Measurements from ENCODE around the gene YY1AP1.
"Not testable (repeated sequence)": the region's sequence is repeated elsewhere in the genome, so short reads cannot be mapped to it uniquely, and the experiment has no call there.

The YY1AP1 gene

DNA sequence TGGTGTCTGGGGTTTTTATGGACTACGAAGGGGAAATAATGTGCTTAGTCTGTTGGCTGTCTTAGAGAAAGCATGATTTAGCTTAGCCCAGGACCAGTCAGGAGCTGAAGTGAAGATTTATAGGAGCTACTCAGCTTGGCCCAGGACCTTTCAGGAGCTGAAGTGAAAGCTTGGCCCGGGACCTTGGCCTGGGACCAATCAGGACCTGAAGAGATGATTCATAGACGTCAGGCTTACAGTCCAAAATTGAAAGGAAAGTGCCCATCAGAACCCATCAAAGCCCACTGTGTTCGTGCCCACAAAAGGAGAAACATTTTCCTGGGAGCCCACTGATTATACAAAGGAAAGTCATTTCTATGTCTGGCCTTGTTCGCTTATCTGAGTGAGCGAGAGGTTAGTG, 42.9 kb downstream of the YY1AP1 start:
- no peak for DNase-seq

DNA sequence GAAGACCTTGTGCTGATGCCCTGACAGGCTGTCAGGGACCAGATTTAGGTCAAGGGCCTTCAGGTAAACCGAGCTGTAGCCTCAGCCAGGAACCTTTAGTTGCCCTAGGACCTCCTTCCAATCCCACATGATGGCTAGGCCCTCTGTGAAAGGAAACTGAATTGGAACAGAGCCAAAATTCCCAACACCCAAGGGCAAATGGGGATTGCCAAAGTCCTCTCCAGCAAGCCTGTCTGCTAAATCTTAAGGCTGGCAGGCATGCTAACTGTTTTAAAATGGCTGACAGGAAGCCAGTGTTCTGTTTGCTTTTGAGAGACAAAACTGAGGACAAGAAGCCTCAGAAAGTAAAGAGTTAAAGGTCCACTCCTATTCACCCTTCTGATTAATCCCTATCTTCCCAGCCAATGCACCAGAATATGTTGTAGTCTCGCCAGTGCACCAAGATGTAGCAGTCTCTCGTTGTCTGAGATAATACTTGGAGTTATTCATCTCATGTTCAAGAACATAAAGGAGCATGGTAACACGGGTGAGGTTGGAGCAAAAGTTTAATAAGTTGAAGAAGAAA, 43.5 kb downstream of the YY1AP1 start:
- DNase-seq: no peak

DNA sequence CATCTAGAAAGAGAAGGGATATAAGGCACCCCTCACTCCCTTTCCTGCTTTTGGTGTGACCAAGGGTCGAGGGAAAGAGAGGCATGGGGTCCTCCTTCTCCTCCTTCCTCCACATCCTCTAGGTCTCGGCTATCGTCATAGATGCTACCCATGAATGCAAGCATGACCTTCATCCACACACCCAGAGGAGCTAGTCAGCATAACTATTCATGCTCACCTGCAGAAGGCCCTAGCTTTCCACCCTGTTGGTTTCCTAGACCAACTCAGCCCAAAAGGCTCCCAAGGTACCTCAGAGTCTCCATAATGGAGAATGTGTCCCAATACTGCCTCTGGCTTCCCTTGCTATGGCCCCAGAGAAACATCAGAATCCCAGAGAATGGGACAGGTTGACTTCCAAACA, 45.3 kb downstream of the YY1AP1 start:
- no peak for DNase-seq

GRCh38 chr1:155642559-155643180, 45.9 kb downstream of the YY1AP1 start:
- DNase-seq: not testable (repeated sequence)

- no peak for DNase-seq
Observed at GRCh38 chr1:155640367-155640766, 48.2 kb downstream of the YY1AP1 start.

- DNase-seq: no peak
Observed at GRCh38 chr1:155636397-155637153, 52.0 kb downstream of the YY1AP1 start.

GRCh38 chr1:155626428-155626827, 62.1 kb downstream of the YY1AP1 start:
- DNase-seq: not testable (repeated sequence)

- DNase-seq: no peak
Observed at GRCh38 chr1:155623357-155623756, 65.2 kb downstream of the YY1AP1 start.

DNA sequence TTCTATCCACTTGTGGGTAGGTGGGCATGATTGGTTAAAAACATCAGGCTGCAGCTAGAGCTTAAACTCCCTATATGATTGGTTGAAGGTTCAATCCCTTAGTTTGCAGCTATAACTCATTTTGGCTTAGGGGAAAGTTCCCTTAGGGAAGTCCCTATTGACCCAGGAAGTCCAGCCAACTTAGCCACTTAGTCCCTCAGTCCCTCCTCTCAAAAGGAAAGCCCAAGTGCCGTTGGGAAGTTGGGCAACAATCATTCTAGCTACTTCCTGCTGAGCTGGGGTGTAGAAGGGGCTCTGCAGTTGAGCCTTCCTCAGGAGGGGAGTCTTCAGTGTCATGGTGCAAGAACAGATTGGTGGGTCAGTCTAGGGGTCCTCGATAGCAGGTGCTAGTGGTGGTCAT, 66.4 kb downstream of the YY1AP1 start:
- no peak for DNase-seq

DNA sequence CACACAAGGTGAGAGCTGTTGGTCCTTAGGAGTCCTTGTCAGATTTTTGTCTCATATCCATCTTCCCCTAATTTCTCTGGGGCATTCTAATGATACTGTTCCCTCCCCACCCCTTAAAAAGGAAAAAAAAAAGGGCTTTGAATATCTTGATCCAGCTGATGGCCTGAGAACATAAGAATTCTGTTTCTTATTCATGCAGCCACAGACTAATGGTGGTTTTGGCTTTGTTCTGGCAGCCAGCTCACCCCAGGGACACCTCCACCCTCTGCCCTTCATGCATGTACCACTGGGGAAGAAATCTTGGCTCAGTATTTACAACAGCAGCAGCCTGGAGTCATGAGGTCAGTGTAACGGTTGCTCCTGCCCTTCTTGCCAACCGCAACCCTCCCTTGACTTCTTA, 75.3 kb downstream of the YY1AP1 start:
- not testable (repeated sequence) for DNase-seq

DNA sequence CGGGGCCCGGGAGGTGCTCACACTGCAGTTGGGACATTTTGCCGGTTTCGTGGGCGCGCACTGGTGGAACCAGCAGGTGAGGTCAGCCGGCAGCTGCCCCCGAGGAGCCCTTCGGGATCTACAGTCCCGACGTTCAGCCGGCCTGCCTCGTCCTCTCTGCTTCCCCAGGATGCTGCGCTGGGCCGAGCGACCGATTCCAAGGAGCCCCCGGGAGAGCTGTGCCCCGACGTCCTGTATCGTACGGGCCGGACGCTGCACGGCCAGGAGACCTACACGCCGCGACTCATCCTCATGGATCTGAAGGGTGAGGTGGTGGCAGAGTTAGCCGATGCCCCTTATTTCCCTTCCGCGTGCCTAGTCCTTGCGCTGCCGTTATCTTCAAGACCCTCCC, 78.3 kb downstream of the YY1AP1 start:
- not testable (repeated sequence) for DNase-seq

GRCh38 chr1:155609515-155610256, 78.9 kb downstream of the YY1AP1 start, which contains the start of gene MSTO1:
Gene MSTO1, plus strand, starts transcription at chr1:155610218. Its CDS starts 31 bp downstream, at chr1:155610249.
- DNase-seq: peak; percentile 84
